Endothelial cell of umbilical vein (primary cell): ENCODE data around the gene ADAM19. TPM values are rescaled to one million over a fixed set of nuclear protein-coding genes. Genes with fewer than 3 reads are reported as not detected.

Experiments used
- BruUV-seq: library from RNA; stranded (reverse); fragments of 400-500 nt; replicated peaks from 2 replicates; lab custom pipeline; 2021; lab: Mats Ljungman, UMichigan
- CTCF ChIA-PET: fragments of 300-600, 350-600 bp; sonication (Branson Sonifier 250); formaldehyde crosslinking; loops from one replicate; lab custom pipeline; 2021; ENCODE audit warnings: antibody characterized with exemption, inconsistent platforms; lab: Charles Lee
- POLR2A ChIA-PET: fragments of 300-600, 350-600 bp; sonication (Branson Sonifier 250); formaldehyde crosslinking; loops from one replicate; lab custom pipeline; 2021; ENCODE audit warnings: antibody characterized with exemption, inconsistent platforms; lab: Charles Lee
- DNase-seq: peaks from one replicate; pipeline ENCODE4 v3.0.0-alpha.2; 2011; ENCODE audit warnings: low read depth, low spot score
- FAIRE-seq: peaks from 2 replicates; lab custom pipeline; 2011; peaks lifted over from hg19 to GRCh38; lab: Jason Lieb, UNC
- H2AFZ ChIP-seq: 2 replicates; pipeline ENCODE4 v1.6.0; 2012; ENCODE audit warnings: low read depth, low read length, control low read depth, inconsistent platforms
- H3K27ac ChIP-seq: 2 replicates; pipeline ENCODE4 v1.5.1; 2011; ENCODE audit warnings: low read depth, mild to moderate bottlenecking, control low read depth, low read length, moderate library complexity; ENCODE audit not compliant: insufficient read depth
- H3K27me3 ChIP-seq, 2 experiments: 2 replicates each; pipeline versions ENCODE4 v1.6.0 to v1.6.1; 2011; ENCODE audit warnings: low read length in 2 of 2, mixed read lengths in 1 of 2; ENCODE audit not compliant: control insufficient read depth in 2 of 2, insufficient read depth in 2 of 2
- H3K36me3 ChIP-seq, 2 experiments: 2 replicates in 1 of 2; 3 replicates in 1 of 2; pipeline ENCODE4 v1.5.1; 2011; ENCODE audit warnings: low read length in 2 of 2, mild to moderate bottlenecking in 1 of 2, moderate library complexity in 1 of 2; ENCODE audit not compliant: control insufficient read depth in 2 of 2, insufficient read depth in 2 of 2; ENCODE audit errors: extremely low read depth in 1 of 2
- H3K4me1 ChIP-seq: 3 replicates; pipeline ENCODE4 v1.5.1; 2011; ENCODE audit warnings: mild to moderate bottlenecking, low read length; ENCODE audit not compliant: control insufficient read depth, insufficient read depth; ENCODE audit errors: extremely low read depth
- H3K4me2 ChIP-seq: 2 replicates; pipeline ENCODE4 v1.6.1; 2011; ENCODE audit warnings: low read length, control low read depth, mixed read lengths; ENCODE audit not compliant: insufficient read depth
- H3K4me3 ChIP-seq, 3 experiments: fragments of 200-600 bp in 1 of 3; sonication (generic), shearing (Covaris generic) in 1 of 3; replicated peaks in 1 of 3; 2 replicates each; pipeline ENCODE4 v1.5.1; 2011 to 2016; ENCODE audit warnings: control low read depth in 3 of 3, low read length in 3 of 3, mild to moderate bottlenecking in 2 of 3, inconsistent platforms in 1 of 3, low read depth in 1 of 3, moderate library complexity in 1 of 3; ENCODE audit not compliant: insufficient read depth in 1 of 3
- H3K79me2 ChIP-seq: 2 replicates; pipeline ENCODE4 v1.6.0; 2012; ENCODE audit warnings: low read length, inconsistent platforms; ENCODE audit not compliant: control insufficient read depth, insufficient read depth
- H3K9ac ChIP-seq: replicated peaks from 2 replicates; pipeline ENCODE3; 2011; ENCODE audit warnings: low read length, control low read depth; ENCODE audit not compliant: insufficient read depth; ENCODE audit errors: extremely low read depth
- H3K9me1 ChIP-seq: replicated peaks from 3 replicates; pipeline ENCODE4 v1.6.0; 2011; ENCODE audit warnings: mild to moderate bottlenecking, low read length; ENCODE audit not compliant: control insufficient read depth, insufficient read depth; ENCODE audit errors: extremely low read depth
- H3K9me3 ChIP-seq: replicated peaks from 2 replicates; pipeline ENCODE4 v1.5.1; 2012; ENCODE audit warnings: low read length, inconsistent platforms; ENCODE audit not compliant: control insufficient read depth, insufficient read depth
- H4K20me1 ChIP-seq: replicated peaks from 2 replicates; pipeline ENCODE3; 2011; ENCODE audit warnings: mild to moderate bottlenecking, low read length; ENCODE audit not compliant: control insufficient read depth, insufficient read depth; ENCODE audit errors: extremely low read depth
- CTCF ChIP-seq, 2 donors: IDR thresholded peaks; 1 replicate in 1 of 2; 2 replicates in 1 of 2; pipeline ENCODE4 v1.5.1; 2011; ENCODE audit warnings: low read length in 2 of 2, mild to moderate bottlenecking in 2 of 2, moderate library complexity in 2 of 2, control low read depth in 1 of 2, inconsistent platforms in 1 of 2, low read depth in 1 of 2; ENCODE audit not compliant: insufficient read depth in 1 of 2; ENCODE audit errors: extremely low read depth in 1 of 2
- EZH2 ChIP-seq: IDR thresholded peaks from 2 replicates; pipeline ENCODE4 v1.6.1; 2012; ENCODE audit warnings: borderline replicate concordance, low read depth, mild to moderate bottlenecking, moderate library complexity, low read length, inconsistent platforms; ENCODE audit not compliant: severe bottlenecking
- FOS ChIP-seq: IDR thresholded peaks from 2 replicates; pipeline ENCODE4 v1.6.1; 2011; ENCODE audit warnings: mild to moderate bottlenecking, low read length, moderate library complexity, borderline replicate concordance; ENCODE audit not compliant: insufficient read depth
- GATA2 ChIP-seq: IDR thresholded peaks from 2 replicates; pipeline ENCODE4 v1.7.0; 2011; ENCODE audit warnings: low read depth, mild to moderate bottlenecking, moderate library complexity, mixed read lengths, low read length; ENCODE audit not compliant: insufficient read length, insufficient read depth
- JUN ChIP-seq: IDR thresholded peaks from 2 replicates; pipeline ENCODE4 v1.6.1; 2011; ENCODE audit warnings: borderline replicate concordance, low read depth; ENCODE audit not compliant: insufficient read length, insufficient read depth
- MAX ChIP-seq: IDR thresholded peaks from 2 replicates; pipeline ENCODE4 v1.6.1; 2011; ENCODE audit not compliant: insufficient read depth, insufficient read length
- MYC ChIP-seq: IDR thresholded peaks from one replicate; pipeline ENCODE4 v1.6.1; 2011; ENCODE audit warnings: mild to moderate bottlenecking, low read depth, low read length
- POLR2A ChIP-seq: IDR thresholded peaks from 2 replicates; pipeline ENCODE4 v1.6.1; 2012; ENCODE audit warnings: low read depth, mild to moderate bottlenecking, control low read depth, low read length
- POLR2AphosphoS5 ChIP-seq: IDR thresholded peaks from 2 replicates; pipeline ENCODE4 v1.6.1; 2012; ENCODE audit warnings: low read depth, mild to moderate bottlenecking, control low read depth, low read length, moderate library complexity; ENCODE audit not compliant: insufficient read depth
- dilution Hi-C: fragments of 300-500 bp; cut with MboI; formaldehyde crosslinking; loops from one replicate; pipeline ENCODE4 v1.15.0; 2019; ENCODE audit warnings: low sequenced_read_pairs; ENCODE audit not compliant: extremely low pct_ligation_motif_present
- intact Hi-C: fragments of 100-400 bp; cut with micrococcal nuclease; formaldehyde crosslinking; loops from one replicate; pipeline ENCODE4 v1.10.0; 2022
- polyA plus RNA-seq, 4 experiments: library from polyadenylated mRNA; depleted of rRNA in 3 of 4; stranded (reverse) in 3 of 4; unstranded in 1 of 4; fragments of >200 nt; gene quantifications; 2 replicates each; pipeline versions ENCODE4 v1.2.1 to v1.2.3, GENCODE V29; 2011 to 2012; ENCODE audit warnings: missing spikeins in 1 of 4
- total RNA-seq: library from RNA; stranded (reverse); gene quantifications from 2 replicates; pipeline ENCODE4 v1.2.3, GENCODE V29; 2021

The ADAM19 gene
- total and polyA plus RNA-seq, 2 donors (not counting 3 experiments of a cell fraction or from before 2014, with no cell fraction given) = 10.0 to 22.6 TPM

GRCh38 chr5:157496864-157497263 lies 78.7 kb downstream of the ADAM19 start:
- dilution Hi-C loops = loop anchor here (25.0 kb wide), 1 partner anchor 160 kb away; a partner anchor contains a TSS
- H3K36me3 ChIP-seq = peaks cover 0 to 5% of the 10 kb centered on the region in 2 experiments
- POLR2A ChIA-PET = no interaction called here

More at GRCh38 chr5:157496864-157497263, 78.7 kb downstream of the ADAM19 start:
- Histone ChIP-seq H3K4me3 (no peak overlapping the region), H2AFZ (no peak overlapping the region), H3K27me3 (no peaks in the 10 kb centered on the region), H4K20me1 (no peaks in the 10 kb centered on the region), H3K79me2 (no peaks in the 10 kb centered on the region), H3K4me2 (no peak overlapping the region), H3K9ac (no peak overlapping the region), H3K4me1 (no peaks in the 10 kb centered on the region), H3K9me1 (no peaks in the 10 kb centered on the region), H3K9me3 (no peaks in the 10 kb centered on the region), H3K27ac (no peak overlapping the region)
- DNase-seq (no peak), FAIRE-seq (no peak)
- no peak for TF ChIP-seq EZH2
- no peak for TF ChIP-seq POLR2A
- TF ChIP-seq GATA2 = no peak
- TF ChIP-seq CTCF (IDR thresholded peaks at IDR 0.05; ENCODE audit: extremely low read depth in 1 of 2, insufficient read depth in 1 of 2, low read depth in 1 of 2, low read length in 2 of 2) = no peak
- no peak for TF ChIP-seq JUN
- TF ChIP-seq MAX = no peak
- no peak for TF ChIP-seq POLR2AphosphoS5
- TF ChIP-seq MYC = no peak
- TF ChIP-seq FOS = no peak
- intact Hi-C loops = no loop called here
- CTCF ChIA-PET = interaction anchor here (0.9 kb wide), 1 partner anchor 25 kb away, joined by 3 read pairs; no protein-coding TSS in a partner anchor
- no TSS peak for BruUV-seq
